Hippocampal formation (tissue), 2 donors: ENCODE data around the gene PURB.
A peak's percentile ranks its signal among the peaks of the same experiment; 100 is the strongest.
"Not testable (repeated sequence)": the region's sequence is repeated elsewhere in the genome, so short reads cannot be mapped to it uniquely, and the experiment has no call there.

Experiments
- DNase-seq, 2 donors: peaks; one replicate each; lab custom pipeline; 2025; lab: John Stamatoyannopoulos, UW

The PURB gene

GRCh38 chr7:44885394-44886317 is at the start of gene PURB:
PURB (minus strand) TSS chr7:44885530; CDS start chr7:44885348, 182 bp downstream.
- peak; percentile 89 for DNase-seq

- DNase-seq: no peak
Observed at GRCh38 chr7:44935016-44935415, 49.7 kb upstream of the PURB start.

- DNase-seq: not testable (repeated sequence)
Observed at GRCh38 chr7:44934510-44934909, 49.2 kb upstream of the PURB start.

GRCh38 chr7:44930921-44931320 is 45.6 kb upstream of the PURB start:
- no peak for DNase-seq

GRCh38 chr7:44922351-44922694 is 37.0 kb upstream of the PURB start:
- no peak for DNase-seq

- DNase-seq: peak; percentile 54 to 84
Observed at GRCh38 chr7:44921607-44922350, 36.4 kb upstream of the PURB start.

- DNase-seq: no peak
Observed at GRCh38 chr7:44920119-44920518, 34.8 kb upstream of the PURB start.

GRCh38 chr7:44918029-44918428 is 32.7 kb upstream of the PURB start:
- no peak for DNase-seq

- no peak for DNase-seq
Observed at GRCh38 chr7:44917465-44917864, 32.1 kb upstream of the PURB start.

- no peak for DNase-seq
Observed at GRCh38 chr7:44914992-44915607, 29.8 kb upstream of the PURB start.

GRCh38 chr7:44912775-44913347 is 27.5 kb upstream of the PURB start:
- DNase-seq: no peak

GRCh38 chr7:44911911-44912310 is 26.6 kb upstream of the PURB start:
- no peak for DNase-seq

GRCh38 chr7:44909596-44910389 is 24.5 kb upstream of the PURB start:
- DNase-seq: no peak

GRCh38 chr7:44906965-44907364 is 21.6 kb upstream of the PURB start:
- DNase-seq: no peak

GRCh38 chr7:44905002-44905635 is 19.8 kb upstream of the PURB start:
- no peak for DNase-seq

- DNase-seq: no peak
Observed at GRCh38 chr7:44899443-44899842, 14.1 kb upstream of the PURB start.

- no peak for DNase-seq
Observed at GRCh38 chr7:44898039-44898438, 12.7 kb upstream of the PURB start.

GRCh38 chr7:44897309-44897708 is 12.0 kb upstream of the PURB start:
- DNase-seq: no peak

- DNase-seq: no peak
Observed at GRCh38 chr7:44894888-44895580, 9.7 kb upstream of the PURB start.

- DNase-seq: no peak
Observed at GRCh38 chr7:44893710-44894234, 8.4 kb upstream of the PURB start.
